AG04450 (cell line): ENCODE measurements around the gene KRTAP20-1. TPM values are rescaled to one million over a fixed set of nuclear protein-coding genes. Genes with fewer than 3 reads are reported as not detected.

Experiments
- CTCF ChIA-PET: fragments of 300-600, 350-600 bp; formaldehyde crosslinking; extraction: SDS; loops from one replicate; lab custom pipeline; 2022; ENCODE audit warnings: antibody characterized with exemption, inconsistent platforms; lab: Charles Lee
- POLR2A ChIA-PET: fragments of 350-600 bp; formaldehyde crosslinking; extraction: SDS; loops from one replicate; lab custom pipeline; 2021; ENCODE audit warnings: antibody characterized with exemption, inconsistent platforms; lab: Yijun Ruan, JAX
- DNase-seq: peaks from one replicate; pipeline ENCODE4 v3.0.0-alpha.2; 2011; ENCODE audit warnings: low read depth, low spot score
- H3K27ac ChIP-seq: one replicate; pipeline ENCODE4 v1.5.1; 2012; ENCODE audit warnings: low read depth, low read length, control low read depth
- H3K27me3 ChIP-seq: one replicate; pipeline ENCODE4 v1.6.0; 2012; ENCODE audit warnings: low read length; ENCODE audit not compliant: control insufficient read depth, insufficient read depth
- H3K4me3 ChIP-seq: 2 replicates; pipeline ENCODE4 v1.5.1; 2011; ENCODE audit warnings: mild to moderate bottlenecking, low read depth, low read length, control low read depth
- H3K9me3 ChIP-seq: 2 replicates; pipeline ENCODE4 v1.5.1; 2012; ENCODE audit warnings: low read length; ENCODE audit not compliant: control insufficient read depth, insufficient read depth
- polyA minus RNA-seq: library from RNA; depleted of rRNA, polyadenylated mRNA; stranded (reverse); fragments of >200 nt; gene quantifications from 2 replicates; pipeline ENCODE4 v1.2.3, GENCODE V29; 2011; rRNA and poly(A)+ RNA removed
- polyA plus RNA-seq: library from polyadenylated mRNA; depleted of rRNA; stranded (reverse); fragments of >200 nt; gene quantifications from 2 replicates; pipeline ENCODE4 v1.2.3, GENCODE V29; 2011; rRNA removed
- TF ChIP-seq, protein P1 (sequence below): IDR thresholded peaks from 2 replicates; pipeline ENCODE4 v1.5.1; 2011; ENCODE audit warnings: low read depth, low read length, control low read depth, inconsistent platforms

Gene KRTAP20-1, protein sequence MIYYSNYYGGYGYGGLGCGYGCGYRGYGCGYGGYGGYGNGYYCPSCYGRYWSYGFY
- not detected in 2 replicates for polyA plus RNA-seq
- polyA minus RNA-seq, result not detected in 2 replicates

DNA sequence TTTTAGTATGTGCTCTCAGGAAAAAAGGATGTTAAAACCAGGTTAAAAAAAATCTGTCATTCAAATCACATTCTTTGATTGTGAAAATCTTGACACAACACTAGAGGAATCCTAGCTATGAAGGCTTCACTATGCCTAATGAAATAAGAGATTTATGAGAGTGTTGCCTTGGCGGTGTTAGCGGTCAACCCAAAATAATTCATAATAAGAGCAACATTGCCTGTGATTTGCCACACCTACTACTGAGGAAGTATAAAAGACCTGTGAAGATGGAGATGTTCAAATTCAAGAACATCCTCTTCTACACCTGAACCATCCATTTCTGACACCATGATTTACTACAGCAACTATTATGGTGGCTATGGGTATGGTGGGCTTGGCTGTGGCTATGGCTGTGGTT lies at the start of gene KRTAP20-1:
Gene KRTAP20-1 (plus strand): TSS at position 301 of the 400 bp plus-strand sequence. CDS start 30 bp downstream, at position 331.
- ChIA-PET POLR2A (no interaction called here), CTCF (no interaction called here)
- TF ChIP-seq, protein P1, sequence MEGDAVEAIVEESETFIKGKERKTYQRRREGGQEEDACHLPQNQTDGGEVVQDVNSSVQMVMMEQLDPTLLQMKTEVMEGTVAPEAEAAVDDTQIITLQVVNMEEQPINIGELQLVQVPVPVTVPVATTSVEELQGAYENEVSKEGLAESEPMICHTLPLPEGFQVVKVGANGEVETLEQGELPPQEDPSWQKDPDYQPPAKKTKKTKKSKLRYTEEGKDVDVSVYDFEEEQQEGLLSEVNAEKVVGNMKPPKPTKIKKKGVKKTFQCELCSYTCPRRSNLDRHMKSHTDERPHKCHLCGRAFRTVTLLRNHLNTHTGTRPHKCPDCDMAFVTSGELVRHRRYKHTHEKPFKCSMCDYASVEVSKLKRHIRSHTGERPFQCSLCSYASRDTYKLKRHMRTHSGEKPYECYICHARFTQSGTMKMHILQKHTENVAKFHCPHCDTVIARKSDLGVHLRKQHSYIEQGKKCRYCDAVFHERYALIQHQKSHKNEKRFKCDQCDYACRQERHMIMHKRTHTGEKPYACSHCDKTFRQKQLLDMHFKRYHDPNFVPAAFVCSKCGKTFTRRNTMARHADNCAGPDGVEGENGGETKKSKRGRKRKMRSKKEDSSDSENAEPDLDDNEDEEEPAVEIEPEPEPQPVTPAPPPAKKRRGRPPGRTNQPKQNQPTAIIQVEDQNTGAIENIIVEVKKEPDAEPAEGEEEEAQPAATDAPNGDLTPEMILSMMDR, result no peak

GRCh38 chr21:30567617-30568016 lies 48.6 kb upstream of the KRTAP20-1 start:
- POLR2A ChIA-PET, result no interaction called here
- no peaks in the 10 kb centered on the region for H3K27me3 ChIP-seq
- no peak for DNase-seq
- H3K27ac ChIP-seq, result no peak overlapping the region
- H3K9me3 ChIP-seq, result peaks cover 13% of the 10 kb centered on the region
- CTCF ChIA-PET, result no interaction called here
- TF ChIP-seq, protein P1, result no peak
- H3K4me3 ChIP-seq, result no peak overlapping the region

More for the DNA sequence above, at the start of gene KRTAP20-1:
- Histone ChIP-seq H3K9me3 (peaks cover 12% of the 10 kb centered on the region), H3K27me3 (no peaks in the 10 kb centered on the region), H3K4me3 (no peak within 1 kb of the TSS), H3K27ac (no peak within 1 kb of the TSS)
- DNase-seq, result no peak

- no peaks in the 10 kb centered on the region for H3K27me3 ChIP-seq
- CTCF ChIA-PET, result no interaction called here
- H3K9me3 ChIP-seq, result peaks cover 8% of the 10 kb centered on the region
- H3K27ac ChIP-seq, result no peak overlapping the region
- no peak overlapping the region for H3K4me3 ChIP-seq
- no peak for DNase-seq
- POLR2A ChIA-PET, result no interaction called here
- TF ChIP-seq, protein P1, result no peak
Observed at GRCh38 chr21:30577766-30578165, 38.5 kb upstream of the KRTAP20-1 start.

- Histone ChIP-seq H3K27me3 (no peaks in the 10 kb centered on the region), H3K4me3 (no peak overlapping the region), H3K27ac (no peak overlapping the region), H3K9me3 (peaks cover 5% of the 10 kb centered on the region)
- TF ChIP-seq, protein P1, result no peak
- ChIA-PET POLR2A (no interaction called here), CTCF (no interaction called here)
- no peak for DNase-seq
Observed at GRCh38 chr21:30579346-30579745, 36.9 kb upstream of the KRTAP20-1 start.

- POLR2A ChIA-PET, result no interaction called here
- Histone ChIP-seq H3K27ac (no peak overlapping the region), H3K27me3 (no peaks in the 10 kb centered on the region), H3K9me3 (peaks cover 7% of the 10 kb centered on the region), H3K4me3 (no peak overlapping the region)
- CTCF ChIA-PET, result no interaction called here
- TF ChIP-seq, protein P1, result no peak
- DNase-seq, result no peak
Observed at GRCh38 chr21:30580132-30580531, 36.1 kb upstream of the KRTAP20-1 start.
